HEK293 (cell line): ENCODE results near the gene DCST2.

Experiments
- OSR2 ChIP-seq: fragments of 450-650 bp; formaldehyde crosslinking; IDR thresholded peaks from 2 replicates; pipeline ENCODE4 v1.5.1; 2016; ENCODE audit warnings: missing biosample characterization, missing genetic modification characterization
- ZNF23 ChIP-seq: fragments of 450-650 bp; formaldehyde crosslinking; IDR thresholded peaks from 2 replicates; pipeline ENCODE4 v1.5.1; 2016; ENCODE audit warnings: missing biosample characterization, missing genetic modification characterization, borderline replicate concordance

DNA sequence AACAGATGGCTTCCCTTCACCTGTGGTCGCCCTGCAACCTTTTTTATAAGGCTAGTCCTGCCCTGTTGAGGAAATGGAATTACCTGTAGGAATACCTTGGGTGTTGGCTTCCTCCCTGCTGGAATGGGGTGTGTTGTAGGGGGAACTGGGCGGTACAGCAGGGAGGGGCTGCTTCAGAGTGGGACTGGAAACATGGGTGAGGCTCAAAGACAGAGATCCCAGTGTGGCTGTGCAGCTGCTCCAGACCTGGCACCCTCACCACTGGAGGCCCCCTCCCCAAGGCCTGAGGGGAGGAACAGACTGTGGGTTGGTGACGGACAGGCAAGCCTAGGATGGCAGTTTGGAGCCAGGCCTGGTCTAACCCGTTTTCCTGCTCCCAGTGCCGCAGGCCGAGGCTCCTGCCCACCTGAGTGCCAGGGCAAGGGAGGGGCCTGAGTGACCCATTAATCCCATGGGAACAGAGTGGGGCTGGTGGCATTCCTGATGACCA lies 49.5 kb upstream of the DCST2 start:
- TF ChIP-seq OSR2 (tag by site-specific recombination), result no peak
- TF ChIP-seq ZNF23 (tag by site-specific recombination), result no peak
